HG03097 (cell line): Measurements from ENCODE around the gene HERPUD2.
"Not testable (repeated sequence)": the region's sequence is repeated elsewhere in the genome, so short reads cannot be mapped to it uniquely, and the experiment has no call there.

Source experiments
- ATAC-seq: cut with Tn5 transposase; IDR thresholded peaks from one replicate; pipeline ENCODE4 v1.9.1; 2021; ENCODE audit not compliant: unreplicated experiment, low FRiP score

Gene HERPUD2

GRCh38 chr7:35714862-35715261 lies 19.9 kb upstream of the HERPUD2 start:
- ATAC-seq, result no peak

DNA sequence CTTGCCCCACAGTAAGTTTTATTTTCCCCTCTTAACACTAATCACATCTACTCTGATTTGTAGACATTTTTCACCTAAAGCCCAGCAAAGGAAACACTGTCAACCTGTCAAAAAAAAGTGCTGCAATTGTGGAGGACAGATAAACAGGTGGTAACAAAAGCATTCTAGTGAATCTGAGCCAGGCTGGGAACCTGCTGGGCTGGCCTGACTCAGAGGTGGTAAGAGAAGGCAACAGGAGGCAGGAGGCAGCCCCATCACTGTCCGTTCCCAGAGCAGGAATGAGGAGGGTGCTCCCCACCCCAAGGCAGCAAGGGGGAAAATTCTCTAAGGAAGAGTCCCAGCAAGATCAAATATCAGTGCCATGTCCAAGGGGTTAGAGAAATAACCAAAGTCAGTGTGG lies 19.5 kb upstream of the HERPUD2 start:
- no peak for ATAC-seq

DNA sequence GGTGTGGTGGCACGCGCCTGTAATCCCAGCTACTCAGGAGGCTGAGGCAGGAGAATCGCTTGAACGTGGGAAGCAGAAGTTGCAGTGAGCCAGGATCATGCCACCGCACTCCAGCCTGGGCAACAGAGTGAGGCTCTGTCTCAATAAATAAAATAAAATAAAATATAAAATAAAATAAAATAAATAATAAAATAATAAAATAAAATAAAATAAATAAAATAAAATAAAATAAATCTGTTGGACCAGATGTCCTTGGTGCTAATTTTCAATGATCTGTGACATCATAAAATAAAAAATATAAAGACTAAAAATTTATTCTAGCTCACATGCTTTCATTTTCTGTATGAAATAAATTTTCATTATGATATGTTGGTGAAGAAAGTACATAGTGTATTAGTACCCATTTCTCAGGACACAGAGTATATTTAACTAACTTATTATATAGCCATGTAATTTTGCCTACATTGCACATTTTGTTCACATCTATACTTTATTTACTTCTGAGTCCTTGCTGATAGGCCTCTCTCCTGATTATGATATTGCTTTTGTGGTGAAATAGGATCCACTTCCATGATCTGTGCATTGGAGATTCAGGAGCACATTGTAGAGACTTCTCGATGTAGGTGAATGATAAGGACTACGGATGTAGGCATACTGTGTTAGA lies 17.8 kb upstream of the HERPUD2 start:
- ATAC-seq, result no peak

- no peak for ATAC-seq
These were observed 12.5 kb upstream of the HERPUD2 start for GRCh38 chr7:35707422-35707821.

- ATAC-seq, result no peak
These were observed 11.1 kb upstream of the HERPUD2 start for GRCh38 chr7:35705932-35706461.

- no peak for ATAC-seq
These were observed 9.3 kb upstream of the HERPUD2 start for GRCh38 chr7:35704261-35704660.

DNA sequence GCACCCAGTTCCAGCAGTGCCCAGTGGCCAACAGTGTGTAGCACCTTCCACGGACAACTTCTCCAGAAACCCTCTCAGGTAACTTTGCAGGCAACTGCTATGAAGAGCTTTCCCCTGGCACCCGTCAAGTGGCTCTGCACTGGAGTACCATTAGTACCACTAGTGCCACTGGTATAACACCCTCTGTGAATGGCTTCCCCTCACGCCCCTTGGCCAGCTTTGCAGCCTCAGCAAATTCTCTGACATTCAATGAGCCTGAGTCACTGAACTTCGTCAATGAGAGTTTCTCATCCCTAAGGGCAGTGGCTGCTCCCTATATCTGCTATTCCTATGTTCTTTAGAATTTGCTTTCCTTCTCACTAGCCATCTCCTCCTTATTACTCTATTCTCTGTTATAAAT lies 7.6 kb upstream of the HERPUD2 start:
- ATAC-seq, result no peak

DNA sequence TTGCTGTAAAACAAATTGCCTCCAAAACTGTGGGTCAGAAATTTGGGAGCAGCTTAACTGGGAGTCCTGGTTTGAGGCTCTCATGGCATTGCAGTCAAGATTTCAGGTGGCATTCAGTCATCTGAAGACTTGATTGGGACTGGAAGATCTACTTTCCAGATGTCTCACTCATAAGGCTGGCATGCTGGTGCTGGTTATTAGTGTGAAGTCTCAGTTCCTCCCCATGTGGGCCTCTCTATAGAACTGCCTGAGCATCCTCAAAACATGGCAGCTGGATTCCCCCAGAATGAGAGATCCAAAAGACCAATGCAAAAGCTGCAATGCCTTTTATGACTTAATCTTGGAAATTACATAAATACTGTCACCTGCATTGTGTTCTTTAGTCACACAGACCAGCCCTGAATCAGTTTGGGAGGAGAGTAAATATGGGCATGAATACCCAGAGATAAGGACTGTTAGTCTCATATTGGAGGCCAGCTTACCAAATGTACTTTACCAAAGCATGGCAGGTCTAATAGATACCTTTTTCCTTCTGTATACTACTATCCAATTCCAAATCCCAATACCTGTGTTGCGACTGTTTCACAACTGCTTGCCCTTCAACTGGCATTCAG lies 6.5 kb upstream of the HERPUD2 start:
- no peak for ATAC-seq

DNA sequence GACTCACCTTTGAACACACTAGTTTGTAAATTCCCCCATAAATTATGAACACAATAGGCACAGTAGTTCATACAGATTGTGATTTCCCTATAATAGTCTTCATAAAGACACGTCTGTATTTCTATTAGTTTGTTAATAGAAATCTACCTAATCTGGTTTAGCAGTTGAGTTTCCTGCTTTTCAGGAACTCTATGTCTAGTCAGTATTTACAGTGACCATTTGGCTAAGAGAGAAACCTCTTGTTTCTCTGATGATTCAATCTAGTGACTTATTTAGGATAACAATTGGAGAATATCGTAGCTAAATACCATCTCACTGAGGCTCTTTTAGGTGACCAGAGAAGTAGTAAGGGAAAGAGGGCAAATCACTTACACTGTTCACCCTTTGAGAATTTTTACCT lies 5.9 kb upstream of the HERPUD2 start:
- ATAC-seq, result no peak

GRCh38 chr7:35700333-35700732 lies 5.4 kb upstream of the HERPUD2 start:
- no peak for ATAC-seq

DNA sequence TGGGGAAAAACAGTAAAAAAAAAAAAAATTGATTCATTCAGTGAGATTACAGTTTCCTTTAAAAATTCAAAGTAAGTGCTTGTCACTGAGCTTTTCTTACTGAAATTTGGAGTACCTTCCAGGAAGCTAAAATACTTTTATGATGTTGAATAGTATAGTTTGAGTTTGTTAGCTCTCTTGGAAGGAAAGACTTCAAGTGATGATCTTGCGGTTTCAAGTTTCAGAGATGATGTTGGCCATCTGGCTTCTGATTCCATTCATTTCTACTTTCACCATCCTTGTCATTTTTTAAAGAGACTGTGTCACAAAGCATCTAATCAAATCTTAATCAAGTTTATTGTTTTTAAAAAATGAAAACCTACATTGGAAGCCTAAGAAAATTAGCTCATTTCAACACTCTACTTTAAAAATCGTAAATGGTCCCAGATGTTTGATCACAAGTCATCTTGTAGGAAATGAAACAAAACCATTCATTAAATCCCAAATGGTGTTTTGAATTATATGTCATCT lies 4.9 kb upstream of the HERPUD2 start:
- ATAC-seq, result no peak

GRCh38 chr7:35698382-35698781 lies 3.4 kb upstream of the HERPUD2 start:
- ATAC-seq, result not testable (repeated sequence)

GRCh38 chr7:35697414-35698175 lies 2.7 kb upstream of the HERPUD2 start:
- ATAC-seq, result no peak

- ATAC-seq, result no peak
These were observed 1.1 kb upstream of the HERPUD2 start for GRCh38 chr7:35695987-35696386.

- ATAC-seq, result peak; percentile 0
These were observed 527 bp upstream of the HERPUD2 start for GRCh38 chr7:35695473-35695850.

DNA sequence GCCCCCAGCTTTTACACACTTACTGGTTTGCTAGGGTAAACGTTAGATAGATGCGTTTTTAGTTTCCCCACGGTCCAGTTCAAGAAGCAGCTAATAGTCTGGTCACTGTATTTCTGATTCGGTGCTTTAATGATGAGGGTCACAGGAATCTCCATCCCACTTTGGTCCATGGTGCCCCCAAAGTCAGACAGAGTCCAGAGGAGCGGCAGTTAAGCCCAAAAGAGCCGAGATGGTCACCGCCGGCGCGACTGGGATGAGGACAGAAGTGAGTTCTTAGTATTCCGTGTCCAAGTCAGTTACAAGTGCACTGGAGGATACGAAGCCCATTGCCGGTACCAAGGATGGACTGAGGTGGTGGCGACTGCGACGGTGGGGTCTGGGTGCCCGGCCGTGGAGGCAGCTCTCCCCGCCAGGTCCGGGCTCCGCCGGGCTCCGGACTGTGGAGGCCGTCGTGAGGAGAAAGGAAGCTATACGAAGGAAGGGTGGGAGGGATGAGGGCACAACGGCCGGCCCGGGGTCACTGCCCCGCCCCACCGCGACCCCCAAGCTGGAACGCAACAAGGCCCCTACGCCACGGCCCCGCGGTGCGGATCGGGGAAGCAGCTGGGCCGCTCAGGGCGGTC lies 663 bp downstream of the HERPUD2 start:
- ATAC-seq, result peak; percentile 16

- no peak for ATAC-seq
These were observed 3.1 kb downstream of the HERPUD2 start for GRCh38 chr7:35691827-35692307.

DNA sequence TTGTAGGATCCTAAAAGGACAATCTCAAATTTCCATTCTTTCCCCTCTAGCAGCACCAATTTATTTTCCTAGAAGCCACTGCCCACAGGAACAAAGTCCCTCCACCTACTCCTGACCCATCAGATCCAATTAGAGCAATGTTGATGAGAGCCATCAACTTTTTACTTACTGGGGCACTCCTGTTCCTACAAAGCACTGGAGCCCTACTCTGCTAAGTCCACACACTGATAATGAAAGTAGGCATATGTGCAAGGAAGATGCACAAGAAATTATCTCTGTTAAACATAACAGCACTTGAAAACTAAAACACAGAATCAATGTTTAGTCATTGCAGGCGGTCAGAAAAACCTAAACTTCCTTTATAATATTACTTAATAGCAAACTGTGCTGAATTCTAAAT lies 3.6 kb downstream of the HERPUD2 start:
- ATAC-seq, result no peak

GRCh38 chr7:35690614-35691013 lies 4.3 kb downstream of the HERPUD2 start:
- ATAC-seq, result not testable (repeated sequence)

DNA sequence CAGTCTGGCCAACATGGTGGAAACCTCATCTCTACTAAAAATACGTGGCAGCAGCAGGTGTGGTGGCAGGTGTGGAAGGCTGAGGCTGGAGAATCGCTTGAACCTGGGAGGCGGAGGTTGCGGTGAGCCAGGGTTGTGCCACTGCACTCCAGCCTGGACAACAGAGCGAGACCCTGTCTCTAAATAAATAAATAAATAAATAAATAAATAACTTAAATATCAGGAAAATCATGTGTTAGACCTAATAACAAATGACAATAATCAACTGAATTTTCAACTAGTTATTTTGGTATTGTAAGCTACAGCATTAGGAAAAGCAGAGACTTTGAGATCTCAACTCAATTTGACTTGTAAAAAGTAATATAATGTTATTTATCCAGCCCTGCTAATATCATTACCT lies 9.2 kb downstream of the HERPUD2 start:
- ATAC-seq, result no peak
